Suprapubic skin (tissue), 4 donors: Measurements from ENCODE around the gene ICE1. TPM values are rescaled to one million over a fixed set of nuclear protein-coding genes. Genes with fewer than 3 reads are reported as not detected.

Experiments
- DNase-seq, 2 donors: peaks; one replicate each; pipeline ENCODE4 v3.0.0-alpha.2; 2019; ENCODE audit warnings: low spot score in 2 of 2
- H3K27ac ChIP-seq: fragments of 200-600 bp; sonication (generic); one replicate; pipeline ENCODE4 v1.5.1; 2019
- H3K27me3 ChIP-seq: fragments of 200-600 bp; sonication (generic); one replicate; pipeline ENCODE4 v1.5.1; 2019
- H3K36me3 ChIP-seq: fragments of 200-600 bp; sonication (generic); one replicate; pipeline ENCODE4 v1.5.1; 2019
- H3K4me1 ChIP-seq: fragments of 200-600 bp; sonication (generic); one replicate; pipeline ENCODE4 v1.5.1; 2019
- H3K4me3 ChIP-seq: fragments of 200-600 bp; sonication (generic); one replicate; pipeline ENCODE4 v1.5.1; 2019; ENCODE audit warnings: mild to moderate bottlenecking
- H3K9me3 ChIP-seq: fragments of 200-600 bp; sonication (generic); one replicate; pipeline ENCODE4 v1.5.1; 2019
- CTCF ChIP-seq, 2 donors: fragments of 200-600 bp in 1 of 2; fragments of 450-650 bp in 1 of 2; sonication (generic) in 1 of 2; IDR thresholded peaks; one replicate each; pipeline ENCODE4 v1.5.1; 2016 to 2019; ENCODE audit warnings: antibody characterized with exemption in 2 of 2, mild to moderate bottlenecking in 1 of 2, moderate library complexity in 1 of 2
- EP300 ChIP-seq: sonication (generic); formaldehyde crosslinking; IDR thresholded peaks from one replicate; pipeline ENCODE4 v1.6.1; 2017; ENCODE audit warnings: antibody characterized with exemption
- POLR2A ChIP-seq, 2 donors: fragments of 450-650 bp; IDR thresholded peaks; one replicate each; pipeline ENCODE4 v1.6.1; 2017; ENCODE audit warnings: antibody characterized with exemption in 2 of 2, mild to moderate bottlenecking in 2 of 2, moderate library complexity in 2 of 2
- POLR2AphosphoS5 ChIP-seq, 3 donors: sonication (generic); formaldehyde crosslinking; IDR thresholded peaks; one replicate each; pipeline ENCODE4 v1.6.1; 2017; ENCODE audit warnings: antibody characterized with exemption in 3 of 3
- WGBS: methylation state at CpG from one replicate; pipeline ENCODE4 v1.1.5; 2018; 5-methylcytosine and 5-hydroxymethylcytosine counted together
- total RNA-seq, 4 donors: library from RNA; depleted of rRNA; stranded (reverse); fragments of >200 nt; gene quantifications; one replicate each; pipeline ENCODE4 v1.1.0, GENCODE V29; 2016

ICE1 gene
- total RNA-seq, 4 donors from 2014 or later = 17.6 to 27.4 (median 24.1) TPM

- Histone ChIP-seq H3K9me3 (no peaks in the 10 kb centered on the region), H3K4me3 (no peak overlapping the region)
- 30% methylated on average over 4 of the region's 4 CpGs for WGBS
These were observed 13.8 kb downstream of the ICE1 start for GRCh38 chr5:5436203-5436760.

GRCh38 chr5:5437227-5438172 lies 15.0 kb downstream of the ICE1 start:
- TF ChIP-seq POLR2A (IDR thresholded peaks at IDR 0.05) (no peak), CTCF (IDR thresholded peaks at IDR 0.05) (no peak), POLR2AphosphoS5 (IDR thresholded peaks at IDR 0.05) (no peak), EP300 (no peak)
- Histone ChIP-seq H3K4me1 (peaks cover 19% of the 10 kb centered on the region), H3K27ac (no peak overlapping the region), H3K27me3 (no peaks in the 10 kb centered on the region), H3K4me3 (no peak overlapping the region), H3K36me3 (peaks cover 13% of the 10 kb centered on the region), H3K9me3 (no peaks in the 10 kb centered on the region)
- WGBS = 83% methylated on average over 11 of the region's 11 CpGs
- no peak for DNase-seq

More at GRCh38 chr5:5436203-5436760, 13.8 kb downstream of the ICE1 start:
- TF ChIP-seq POLR2A (IDR thresholded peaks at IDR 0.05) (no peak), CTCF (IDR thresholded peaks at IDR 0.05) (no peak), POLR2AphosphoS5 (IDR thresholded peaks at IDR 0.05) (no peak), EP300 (no peak)
- no peaks in the 10 kb centered on the region for H3K27me3 ChIP-seq
- no peak for DNase-seq
- peaks cover 23% of the 10 kb centered on the region for H3K4me1 ChIP-seq
- peaks cover 7% of the 10 kb centered on the region for H3K36me3 ChIP-seq
- no peak overlapping the region for H3K27ac ChIP-seq

- Histone ChIP-seq H3K4me1 (no peaks in the 10 kb centered on the region), H3K36me3 (peaks cover 62% of the 10 kb centered on the region), H3K4me3 (no peak overlapping the region), H3K27ac (no peak overlapping the region), H3K9me3 (no peaks in the 10 kb centered on the region), H3K27me3 (no peaks in the 10 kb centered on the region)
- TF ChIP-seq CTCF (IDR thresholded peaks at IDR 0.05) (no peak), POLR2AphosphoS5 (IDR thresholded peaks at IDR 0.05) (no peak), POLR2A (IDR thresholded peaks at IDR 0.05) (no peak)
- 98% methylated on average over 1 of the region's 1 CpG for WGBS
- DNase-seq = no peak
These were observed 29.4 kb downstream of the ICE1 start for GRCh38 chr5:5451863-5452262.

DNA sequence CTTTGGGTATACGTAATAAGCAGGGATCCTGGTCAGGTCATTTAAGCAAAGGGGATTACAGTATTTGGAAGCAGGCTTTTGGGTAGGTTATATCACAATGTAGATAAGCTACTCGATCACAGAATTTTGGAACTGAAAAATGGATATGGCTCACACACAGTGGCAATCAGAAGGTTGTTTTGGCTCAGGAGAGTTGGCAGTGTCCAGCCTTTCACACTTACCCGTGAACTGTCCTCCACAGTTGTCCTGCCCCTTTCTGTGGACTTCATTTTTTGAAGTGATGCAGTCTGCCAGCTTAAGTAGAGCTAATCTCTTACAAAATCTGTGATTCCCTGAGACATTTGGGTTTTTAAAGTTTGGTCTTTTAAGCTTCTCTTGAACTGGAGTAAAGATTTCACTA lies 30.7 kb downstream of the ICE1 start:
- no peaks in the 10 kb centered on the region for H3K9me3 ChIP-seq
- no peak overlapping the region for H3K4me3 ChIP-seq
- H3K27me3 ChIP-seq = no peaks in the 10 kb centered on the region
- peaks cover 62% of the 10 kb centered on the region for H3K36me3 ChIP-seq
- no peak for DNase-seq
- H3K27ac ChIP-seq = no peak overlapping the region
- no peaks in the 10 kb centered on the region for H3K4me1 ChIP-seq
- WGBS = 95% methylated on average over 3 of the region's 3 CpGs
- TF ChIP-seq CTCF (IDR thresholded peaks at IDR 0.05) (no peak), POLR2A (IDR thresholded peaks at IDR 0.05) (no peak), POLR2AphosphoS5 (IDR thresholded peaks at IDR 0.05) (no peak), EP300 (no peak)

- no peak overlapping the region for H3K27ac ChIP-seq
- H3K4me1 ChIP-seq = no peaks in the 10 kb centered on the region
- H3K27me3 ChIP-seq = no peaks in the 10 kb centered on the region
- no peak for DNase-seq
- no peak overlapping the region for H3K4me3 ChIP-seq
- TF ChIP-seq POLR2AphosphoS5 (IDR thresholded peaks at IDR 0.05) = no peak
- no peak for TF ChIP-seq EP300
- no peak for TF ChIP-seq CTCF (IDR thresholded peaks at IDR 0.05)
- no peak for TF ChIP-seq POLR2A (IDR thresholded peaks at IDR 0.05)
- 91% methylated on average over 5 of the region's 5 CpGs for WGBS
- H3K9me3 ChIP-seq = no peaks in the 10 kb centered on the region
- H3K36me3 ChIP-seq = peaks cover 73% of the 10 kb centered on the region
These were observed 31.9 kb downstream of the ICE1 start for GRCh38 chr5:5454391-5454790.
